Astrocyte (in vitro differentiated cells and primary cell): ENCODE data around the gene SNW1.

Source experiments
- CTCF ChIP-seq: IDR thresholded peaks from 2 replicates; pipeline ENCODE4 v1.5.1; 2011; ENCODE audit warnings: low read depth, mild to moderate bottlenecking, inconsistent platforms, low read length, moderate library complexity; ENCODE audit not compliant: insufficient read depth
- EZH2 ChIP-seq: IDR thresholded peaks from 2 replicates; pipeline ENCODE4 v1.6.1; 2012; ENCODE audit warnings: mild to moderate bottlenecking, low read length, inconsistent platforms; ENCODE audit not compliant: insufficient read depth

- TF ChIP-seq CTCF, result no peak
- no peak for TF ChIP-seq EZH2
Measured at GRCh38 chr14:77721437-77721836, 39.5 kb downstream of the SNW1 start.
